DMS114 treated with DMSO at 0.1 percent for 48 hours (cell line): ENCODE data around the gene DPP6.

Source experiments
- DNase-seq: peaks from one replicate; lab custom pipeline; 2025; ENCODE audit not compliant: unreplicated experiment; lab: John Stamatoyannopoulos, UW

The DPP6 gene

DNA sequence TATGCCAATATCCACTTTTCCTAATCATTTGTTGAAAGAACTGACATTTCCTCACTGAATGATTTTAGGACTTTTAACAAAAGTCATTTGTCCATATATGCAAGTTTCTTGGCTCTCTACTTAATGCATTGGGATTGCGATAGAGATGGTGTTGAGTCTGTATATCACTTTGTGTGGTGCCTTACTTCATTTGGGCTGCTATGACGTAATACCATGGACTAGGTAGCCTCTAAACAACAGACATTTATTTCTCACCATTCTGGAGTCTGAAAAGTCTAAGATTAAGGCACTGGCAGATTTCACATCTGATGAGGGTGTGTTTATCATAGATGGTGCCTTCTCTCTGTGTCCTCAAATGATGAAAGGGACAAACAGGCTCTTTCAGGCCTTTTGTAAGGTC is 342.6 kb downstream of the DPP6 start:
- DNase-seq: no peak

DNA sequence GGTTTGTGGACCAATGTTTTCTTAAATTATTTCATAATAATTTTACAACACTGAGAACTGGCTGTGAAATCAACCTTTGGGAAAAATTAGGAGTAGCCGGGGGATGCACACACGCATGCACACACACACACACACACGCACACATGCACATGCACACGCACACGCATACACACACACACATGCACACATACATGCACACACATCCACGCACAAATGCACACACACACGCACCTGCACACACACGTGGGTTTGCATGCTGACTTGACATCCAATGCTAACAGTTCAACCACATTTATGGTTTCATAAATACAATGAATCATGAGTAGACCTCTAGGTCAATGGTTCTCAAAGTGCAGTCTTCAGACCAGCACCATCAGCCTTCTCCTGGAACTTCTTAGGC is 354.1 kb downstream of the DPP6 start:
- no peak for DNase-seq

DNA sequence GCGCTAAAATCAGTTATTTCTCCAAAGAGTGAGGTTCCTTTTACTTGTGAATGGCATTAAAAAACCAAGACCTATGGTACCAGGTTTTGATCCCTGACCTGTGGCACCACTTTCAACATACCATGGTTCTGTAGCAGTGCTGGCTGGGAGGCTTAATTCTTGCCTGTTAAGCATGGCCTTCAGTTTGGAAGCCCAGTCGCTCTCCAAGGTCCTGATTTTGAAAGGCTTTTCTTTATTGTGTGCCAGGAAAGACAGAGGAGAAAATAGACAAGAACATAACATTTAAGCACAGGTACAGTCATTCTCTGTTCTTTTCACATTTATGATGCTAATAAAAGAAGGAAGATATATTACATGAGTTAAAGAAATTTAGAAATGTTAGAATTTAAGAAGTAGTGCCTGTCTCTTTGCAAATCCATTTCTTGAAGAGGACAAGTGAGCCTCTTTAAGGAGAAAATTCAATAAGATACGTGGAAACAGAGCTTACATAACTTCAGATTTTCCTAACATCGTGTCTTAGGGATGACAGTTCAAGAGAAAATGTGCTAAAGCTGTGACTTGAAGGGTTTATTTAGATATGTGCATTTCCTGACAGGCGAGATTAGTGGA is 357.6 kb downstream of the DPP6 start:
- DNase-seq: no peak

DNA sequence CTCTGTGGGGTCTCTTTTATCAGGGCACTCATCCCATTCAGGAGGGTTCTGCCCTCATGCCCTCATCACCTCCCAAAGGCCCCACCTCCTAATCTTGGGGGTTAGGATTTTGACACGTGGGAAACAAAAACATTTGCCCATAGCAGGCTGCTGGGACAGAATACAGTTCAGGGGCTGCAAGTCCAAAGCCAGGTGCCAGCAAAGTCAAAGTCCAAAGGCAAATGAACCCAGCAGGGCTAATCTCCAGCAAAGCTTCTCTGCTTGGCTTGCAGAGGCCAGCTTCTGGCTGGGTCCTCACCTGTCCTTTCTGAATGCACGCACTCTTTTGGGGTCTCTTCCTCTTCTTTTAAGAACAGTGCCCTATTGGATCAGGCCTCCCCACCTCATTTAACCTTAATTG is 359.9 kb downstream of the DPP6 start:
- DNase-seq: no peak

DNA sequence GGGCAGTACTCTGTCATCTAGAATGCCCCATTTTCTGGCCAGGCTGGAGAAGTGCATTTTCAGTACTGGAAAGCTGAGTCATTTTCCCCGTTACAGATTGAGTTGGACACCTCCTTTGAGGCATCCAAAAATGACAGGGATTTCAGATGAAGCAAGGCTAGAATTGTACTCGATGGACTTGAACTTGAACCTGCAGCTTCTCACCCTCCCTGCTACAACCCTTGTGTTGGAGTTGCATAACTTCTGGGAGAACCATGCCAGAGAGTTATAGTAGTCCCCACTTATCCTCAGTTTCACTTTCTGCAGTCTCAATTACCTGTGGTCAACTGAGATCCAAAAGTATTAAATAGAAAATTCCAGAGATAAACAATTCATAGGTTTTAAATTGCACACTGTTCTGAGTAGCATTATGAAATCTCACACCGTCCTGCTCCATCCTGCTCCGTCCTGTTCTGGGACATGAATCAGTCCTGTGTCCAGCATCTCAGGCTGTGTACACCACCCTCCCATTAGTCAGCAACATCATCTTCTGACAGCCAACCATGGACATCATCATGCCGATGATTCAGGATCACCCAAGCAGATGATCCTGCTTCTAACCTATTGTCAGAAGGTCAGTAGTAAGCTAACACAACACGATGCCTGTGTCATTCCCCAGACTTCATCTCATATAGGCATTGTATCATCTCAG is 363.7 kb downstream of the DPP6 start:
- DNase-seq: no peak

DNA sequence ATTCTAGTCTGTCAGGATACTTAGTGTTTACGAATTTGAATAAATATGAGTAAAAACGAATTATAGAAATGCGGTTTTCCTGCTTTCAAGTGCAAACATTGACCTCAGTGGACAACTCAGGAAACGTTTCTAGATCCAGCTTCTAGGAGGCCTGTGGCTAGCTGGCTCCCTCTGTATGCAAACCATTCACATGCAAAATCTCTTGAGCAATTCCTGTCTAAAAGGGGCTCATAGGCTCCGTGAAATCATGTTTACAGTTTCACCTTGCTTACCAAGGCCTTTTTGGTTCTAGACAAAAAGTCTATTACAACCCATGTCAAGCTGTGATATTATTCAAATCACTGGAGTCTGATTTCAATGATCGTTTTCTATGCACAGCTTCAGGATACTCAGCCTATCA is 364.5 kb downstream of the DPP6 start:
- DNase-seq: no peak

DNA sequence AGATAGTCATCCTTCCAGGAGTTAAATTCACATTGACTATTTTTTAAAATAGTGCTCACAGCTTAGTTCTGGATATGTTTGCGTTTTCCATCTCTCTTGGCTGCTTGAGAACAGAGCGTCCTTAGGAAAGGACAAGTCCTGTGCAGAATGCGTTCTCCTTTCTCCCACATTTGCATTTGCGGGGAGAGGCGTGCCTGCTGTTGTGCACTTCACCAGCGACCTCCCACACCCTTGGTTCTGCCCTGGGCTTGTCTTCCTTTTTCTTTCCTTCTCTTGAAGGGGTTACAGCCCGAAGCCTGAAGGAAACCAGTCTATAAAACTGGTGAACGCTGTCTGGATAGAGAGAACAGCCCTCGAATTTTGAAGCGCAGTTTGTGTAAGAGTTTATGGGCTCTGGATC is 367.1 kb downstream of the DPP6 start:
- DNase-seq: no peak

DNA sequence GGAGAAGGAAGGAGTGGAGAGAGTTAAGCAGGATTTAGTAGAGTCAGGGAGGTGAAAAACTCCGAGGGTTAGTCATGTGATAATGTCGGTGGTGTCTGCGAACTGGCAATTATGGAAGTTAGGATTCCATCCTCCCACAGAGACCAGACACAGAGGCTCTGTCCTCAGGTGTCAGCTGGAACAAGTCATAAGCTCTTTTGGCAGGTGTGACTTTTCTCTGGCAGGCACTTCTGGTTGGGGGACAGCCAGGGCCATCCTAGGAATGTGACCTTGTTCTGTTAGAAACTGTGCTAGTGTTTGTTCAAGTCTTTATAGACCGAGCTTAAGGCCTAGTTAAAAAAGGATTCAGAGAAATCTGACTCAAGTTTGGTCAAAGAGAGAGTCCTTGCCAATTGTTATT is 371.0 kb downstream of the DPP6 start:
- no peak for DNase-seq

DNA sequence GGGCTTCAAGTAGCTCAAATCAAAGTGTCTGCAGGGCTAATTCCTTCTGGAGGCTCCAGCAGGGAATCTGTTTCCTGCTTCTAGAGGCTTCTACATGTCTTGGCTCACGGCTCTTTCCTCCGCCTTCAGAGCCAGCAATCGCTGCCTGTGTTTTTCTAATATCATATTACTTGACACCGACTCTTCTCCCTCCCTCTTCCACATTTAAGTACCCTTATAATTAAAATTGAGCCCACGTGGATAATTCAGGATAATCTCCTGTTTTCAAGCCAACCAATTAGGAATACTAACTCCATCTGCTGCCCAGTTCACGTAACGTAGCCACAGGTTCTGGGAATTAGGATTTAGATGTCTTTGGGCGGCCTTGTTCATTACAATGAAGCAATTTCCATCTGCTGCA is 372.2 kb downstream of the DPP6 start:
- no peak for DNase-seq

DNA sequence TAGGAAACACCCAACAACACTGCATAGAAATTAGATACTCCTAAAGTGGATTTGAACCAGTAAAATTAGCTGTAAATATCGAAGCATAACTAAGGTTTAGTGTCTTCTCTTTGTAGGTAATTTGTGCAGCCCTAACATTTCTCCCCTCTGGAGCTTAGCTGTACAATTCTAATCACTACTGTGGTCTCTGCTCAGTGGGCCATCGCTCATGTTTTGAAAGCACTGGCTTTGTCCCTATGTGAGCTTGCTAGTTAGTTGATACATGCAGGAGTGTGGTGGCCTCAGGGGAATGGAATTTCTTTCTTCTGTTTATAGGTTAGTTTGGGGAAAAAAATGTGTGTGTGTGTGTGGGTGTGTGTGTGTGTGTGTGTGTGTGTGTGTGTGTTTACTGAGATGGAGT is 373.1 kb downstream of the DPP6 start:
- no peak for DNase-seq

DNA sequence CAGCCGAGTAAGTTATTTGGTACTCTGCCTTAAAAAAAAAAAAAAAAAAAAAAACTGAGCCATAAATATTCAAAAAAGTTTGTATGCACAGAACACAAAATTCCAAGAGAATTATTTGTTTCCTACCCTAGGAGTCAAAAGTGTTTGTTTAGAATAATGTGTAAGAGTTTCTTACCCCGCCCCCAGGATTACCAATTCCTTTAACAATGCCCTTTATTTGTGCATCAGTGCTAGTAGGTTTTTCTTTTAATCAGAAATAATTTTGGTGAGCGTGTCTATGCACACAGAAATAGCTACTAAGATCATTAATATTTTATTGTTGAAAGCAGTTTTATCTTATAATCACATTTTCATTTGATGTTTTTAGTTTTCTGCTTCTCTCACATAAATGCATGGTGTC is 374.6 kb downstream of the DPP6 start:
- no peak for DNase-seq

DNA sequence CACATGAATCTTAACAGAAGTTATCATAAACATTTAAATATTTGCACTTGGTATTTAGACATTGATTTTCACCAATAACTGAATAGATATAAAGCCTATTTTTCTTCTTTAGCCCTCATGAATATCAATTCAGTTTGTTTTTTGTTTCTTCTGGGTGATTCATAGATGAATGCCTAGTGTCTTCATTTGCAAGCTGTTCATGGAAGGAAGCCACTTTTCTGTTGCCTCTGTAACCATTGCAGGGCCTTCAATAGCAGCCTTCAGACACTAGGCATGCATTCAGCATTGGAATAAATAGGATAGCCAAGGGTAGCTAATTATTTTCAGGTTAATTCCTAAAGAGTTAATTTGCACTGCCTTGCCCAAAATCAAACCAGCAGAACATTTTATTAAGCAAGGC is 375.3 kb downstream of the DPP6 start:
- DNase-seq: no peak

DNA sequence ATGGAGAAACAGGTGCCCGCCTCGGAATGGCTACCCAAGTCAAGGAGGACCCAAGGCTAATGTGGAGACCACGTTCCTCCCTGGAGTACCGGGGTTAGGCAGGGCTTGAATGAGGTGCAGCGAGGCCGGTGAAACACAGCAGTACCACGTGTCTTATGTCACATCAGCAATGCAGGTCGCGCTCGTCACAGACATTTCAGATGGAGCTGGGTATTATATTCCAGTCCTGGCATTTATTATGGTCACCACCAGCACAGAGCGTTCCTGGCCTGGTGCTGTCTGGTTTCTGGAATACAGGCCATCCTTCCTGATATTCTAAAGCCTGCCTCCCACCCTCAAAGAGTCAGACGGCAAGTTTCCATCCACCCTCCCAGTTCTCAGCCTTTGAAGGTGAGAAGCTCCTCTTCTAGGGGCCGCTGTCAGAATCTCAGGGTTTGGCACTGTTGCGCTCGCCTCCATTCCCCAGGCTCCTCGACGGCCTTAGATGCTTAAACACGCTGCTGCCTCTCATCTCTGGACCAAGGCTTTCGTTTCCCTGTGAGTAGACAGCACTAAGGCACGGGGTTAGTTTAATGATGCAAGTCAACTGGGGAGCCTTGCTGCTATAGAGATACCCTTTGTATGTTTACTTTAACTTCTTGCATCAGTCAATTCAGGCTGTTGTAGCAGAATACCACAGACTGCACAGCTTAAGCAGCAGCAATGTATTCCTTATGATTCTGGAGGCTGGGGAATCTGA is 377.6 kb downstream of the DPP6 start:
- DNase-seq: no peak

DNA sequence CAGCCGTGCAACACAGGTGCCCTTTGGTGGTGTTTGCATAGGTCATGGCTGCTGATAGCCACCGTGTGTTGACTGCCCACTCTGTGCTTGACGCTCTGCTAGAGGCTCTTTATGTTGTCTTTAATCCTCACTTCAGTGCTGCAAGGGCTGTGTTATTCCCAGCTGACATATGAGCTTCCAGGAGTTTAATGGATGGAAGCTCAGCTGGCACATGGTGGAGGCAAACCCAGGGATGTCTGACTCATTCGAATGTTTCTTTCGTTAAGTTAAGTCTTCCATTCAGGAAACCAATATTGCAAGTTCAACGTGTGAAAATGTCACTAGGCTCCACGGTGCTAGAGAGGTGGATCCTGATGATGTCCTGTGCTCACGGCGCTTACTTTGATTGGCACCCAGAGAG is 378.4 kb downstream of the DPP6 start:
- DNase-seq: no peak

DNA sequence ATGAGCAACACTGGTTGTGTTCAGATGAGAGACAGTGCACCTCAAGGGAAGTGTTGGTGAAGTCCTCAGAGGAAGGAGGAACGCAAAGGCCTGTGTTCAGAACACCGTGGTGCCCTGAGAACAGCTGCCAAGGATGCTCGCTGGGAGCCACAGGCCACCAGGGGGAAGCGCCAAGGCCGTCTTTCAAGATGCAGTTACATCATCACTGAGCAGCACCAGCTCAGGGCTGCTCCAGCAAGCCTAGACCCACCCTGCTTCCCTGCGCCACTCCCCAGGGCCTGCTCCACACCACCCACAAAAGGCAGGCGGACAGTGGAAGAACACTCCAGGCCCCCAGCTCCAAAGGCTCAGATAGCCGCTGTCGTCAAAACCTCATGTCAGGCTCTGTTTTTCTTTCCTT is 378.8 kb downstream of the DPP6 start:
- DNase-seq: no peak

DNA sequence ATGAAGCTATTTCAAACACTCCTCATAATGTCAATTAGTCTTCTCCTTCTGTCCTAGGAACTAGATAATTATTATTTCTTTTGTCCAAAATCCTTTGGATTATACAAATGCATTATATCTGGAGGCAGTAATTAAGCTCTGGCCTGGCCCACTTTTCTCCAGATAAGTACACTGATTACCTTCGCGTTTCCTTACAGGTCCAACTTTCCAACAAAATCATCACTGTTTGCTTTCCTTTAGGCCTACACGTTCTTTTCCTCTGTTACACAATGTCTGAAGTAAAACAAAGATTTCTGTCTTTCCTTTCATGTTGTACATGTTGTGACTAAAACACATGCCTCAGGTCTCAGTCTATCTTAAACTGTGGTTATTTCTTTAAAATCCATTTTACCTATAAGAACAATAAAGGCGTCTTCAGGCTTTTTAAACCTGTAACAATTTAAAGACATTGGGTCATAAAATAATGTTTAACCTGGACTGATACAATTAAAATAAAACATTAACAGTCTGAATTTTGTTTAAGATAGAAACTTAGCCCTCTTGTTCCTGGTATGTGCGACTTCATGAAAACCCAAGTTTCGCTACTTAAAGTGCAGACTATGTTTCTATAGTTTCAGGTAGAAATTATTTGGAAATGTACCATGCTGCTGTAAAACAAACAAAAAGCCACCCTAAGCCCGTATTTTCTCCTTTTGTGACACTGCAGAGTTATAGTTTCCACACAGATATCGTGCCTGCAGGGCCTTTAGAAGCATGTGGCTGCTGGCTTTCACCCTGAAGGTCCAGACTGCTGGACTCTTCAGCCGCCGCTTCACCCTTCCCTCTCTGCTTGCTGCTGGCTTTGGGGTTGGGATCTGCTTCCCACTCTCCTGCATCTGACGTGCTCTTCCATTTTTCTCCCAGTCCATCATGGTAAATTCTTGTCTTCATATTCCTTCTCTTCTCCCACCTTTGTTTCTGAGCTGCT is 381.7 kb downstream of the DPP6 start:
- no peak for DNase-seq

DNA sequence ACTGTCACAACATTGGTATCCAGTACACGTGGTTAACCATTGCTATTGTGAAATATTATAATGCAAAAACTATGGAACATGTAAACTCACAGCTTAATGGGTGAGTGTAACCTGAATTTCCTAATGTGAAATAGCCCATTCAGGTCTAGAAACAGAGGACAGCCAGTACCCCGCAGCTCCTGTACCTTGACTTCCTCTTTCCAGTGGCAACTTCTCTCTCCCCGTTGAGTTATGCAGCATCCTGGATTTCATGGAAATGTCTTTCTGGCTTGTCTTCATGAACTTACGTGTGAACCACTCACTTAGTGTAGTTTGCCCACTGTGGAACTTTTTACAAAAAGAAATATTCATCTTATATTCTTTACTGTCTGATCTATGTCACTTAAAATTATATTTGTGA is 384.4 kb downstream of the DPP6 start:
- DNase-seq: no peak

DNA sequence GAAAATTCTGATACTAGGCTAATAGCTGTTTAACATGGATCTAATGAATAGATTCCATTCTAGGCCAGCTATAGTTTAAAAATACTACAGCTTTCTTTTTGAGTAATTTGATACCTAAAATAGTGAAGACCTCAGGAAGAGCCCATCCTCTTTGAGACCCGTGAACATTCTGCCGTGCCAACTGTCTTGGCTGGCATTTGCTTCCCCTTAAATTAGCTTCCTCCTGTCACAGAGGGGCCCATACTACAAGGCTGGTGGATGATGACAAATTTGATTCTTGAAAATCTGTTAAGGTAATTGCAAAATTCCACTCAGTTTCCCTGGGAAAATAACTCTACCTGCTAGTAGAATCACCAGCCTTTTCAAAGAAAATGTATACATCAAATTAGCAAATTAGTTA is 385.0 kb downstream of the DPP6 start:
- no peak for DNase-seq

DNA sequence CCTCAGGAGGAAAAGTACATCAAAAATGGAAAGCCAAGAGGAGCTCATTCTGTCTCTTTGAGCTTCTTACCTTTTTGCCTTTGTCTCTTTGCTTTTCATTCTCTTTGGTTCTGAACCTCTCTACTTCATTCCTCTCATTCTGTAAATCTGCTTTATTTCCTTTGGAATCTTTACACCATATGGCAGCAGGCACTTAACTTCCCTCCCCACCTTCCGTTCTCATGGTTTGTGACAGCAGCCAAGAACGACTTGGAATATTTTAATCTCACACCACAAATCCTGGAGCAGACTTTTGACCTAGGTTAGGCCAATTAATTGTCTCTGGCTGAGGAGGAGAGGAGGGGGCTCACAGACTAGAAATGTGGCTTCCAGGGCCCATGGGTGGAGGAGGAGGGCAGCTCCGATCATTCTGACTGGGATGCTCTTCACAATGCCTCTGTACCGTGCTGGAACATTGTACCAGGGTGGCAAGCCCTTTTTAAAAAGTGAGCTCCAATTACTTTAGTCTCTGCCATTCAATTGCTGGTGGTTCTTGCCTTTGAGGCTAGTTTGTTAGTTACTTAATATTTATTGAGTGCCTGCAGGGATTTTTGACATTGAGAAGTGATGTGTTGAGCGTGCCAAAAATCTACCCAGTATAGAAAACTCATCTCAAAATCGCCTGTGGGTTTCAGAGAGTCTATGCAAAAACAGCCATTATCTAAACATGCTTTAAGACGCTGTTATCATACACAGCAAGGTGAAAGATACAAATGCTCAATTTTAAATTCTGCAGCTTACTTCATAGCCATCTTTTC is 386.6 kb downstream of the DPP6 start:
- DNase-seq: no peak

DNA sequence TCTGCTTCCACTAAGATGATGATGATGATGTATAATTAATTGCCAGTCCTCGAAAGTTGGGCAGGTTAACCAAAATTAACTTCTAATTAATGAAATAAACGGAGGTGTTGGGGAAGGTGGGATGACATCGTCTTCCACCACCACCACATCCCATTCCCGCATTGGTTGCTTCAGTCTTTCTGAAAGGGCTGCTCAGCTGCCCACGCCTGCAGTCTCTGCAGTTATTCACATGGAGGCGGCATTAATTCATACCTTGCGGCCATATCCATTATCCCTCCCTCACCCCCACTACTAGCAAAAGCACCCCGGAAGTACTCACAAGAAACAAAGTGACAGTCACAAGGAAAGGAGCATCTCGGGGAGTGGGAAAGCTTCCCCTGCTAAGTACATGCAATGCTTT is 387.9 kb downstream of the DPP6 start:
- no peak for DNase-seq

DNA sequence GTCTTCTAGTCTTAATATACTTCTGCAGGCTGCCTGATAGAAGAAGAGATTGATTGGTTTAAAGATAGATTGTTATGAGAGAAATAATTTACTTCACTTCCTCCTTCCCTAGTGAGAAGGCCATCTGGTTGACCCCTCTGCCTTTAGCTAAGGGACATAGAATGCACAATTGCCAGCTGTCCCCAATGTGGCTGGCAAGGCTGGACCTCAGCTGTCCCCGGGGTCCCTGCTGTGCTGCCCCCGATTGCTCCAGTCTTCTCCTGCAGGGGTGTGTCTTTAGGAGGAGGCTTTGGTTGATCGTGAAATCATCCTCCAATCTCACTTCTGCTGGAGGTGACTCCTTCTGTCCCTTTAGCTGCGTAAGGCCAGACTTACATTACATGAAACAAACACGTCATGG is 388.5 kb downstream of the DPP6 start:
- DNase-seq: no peak
